ENCODE measurements around the gene FBN1. TPM values are rescaled to one million over a fixed set of nuclear protein-coding genes. Genes with fewer than 3 reads are reported as not detected.
A peak's percentile ranks its signal among the peaks of the same experiment; 100 is the strongest.

FBN1 gene
- total RNA-seq, 1 donor = 984 TPM

- peak; percentile 72 for DNase-seq (ENCODE audit: low read depth)
- TF ChIP-seq CTCF (IDR thresholded peaks at IDR 0.05; ENCODE audit: insufficient read depth, low read length) = no peak
- no peak overlapping the region for H3K4me3 ChIP-seq (ENCODE audit: low read depth, low read length)
Observed at GRCh38 chr15:48555241-48555881, 90.1 kb downstream of the FBN1 start.

- no peak overlapping the region for H3K4me3 ChIP-seq (ENCODE audit: low read depth, low read length)
- TF ChIP-seq CTCF (IDR thresholded peaks at IDR 0.05; ENCODE audit: insufficient read depth, low read length) = no peak
- no peak for DNase-seq (ENCODE audit: low read depth)
Observed at GRCh38 chr15:48554112-48554511, 91.4 kb downstream of the FBN1 start.

GRCh38 chr15:48553559-48553958, 92.0 kb downstream of the FBN1 start:
- peak; percentile 47 for DNase-seq (ENCODE audit: low read depth)
- H3K4me3 ChIP-seq (ENCODE audit: low read depth, low read length) = no peak overlapping the region
- TF ChIP-seq CTCF (IDR thresholded peaks at IDR 0.05; ENCODE audit: insufficient read depth, low read length) = no peak

GRCh38 chr15:48550822-48551525, 94.5 kb downstream of the FBN1 start:
- peak; percentile 48 for DNase-seq (ENCODE audit: low read depth)
- no peak for TF ChIP-seq CTCF (IDR thresholded peaks at IDR 0.05; ENCODE audit: insufficient read depth, low read length)
- no peak overlapping the region for H3K4me3 ChIP-seq (ENCODE audit: low read depth, low read length)

GRCh38 chr15:48548455-48548854, 97.1 kb downstream of the FBN1 start:
- no peak for TF ChIP-seq CTCF (IDR thresholded peaks at IDR 0.05; ENCODE audit: insufficient read depth, low read length)
- no peak overlapping the region for H3K4me3 ChIP-seq (ENCODE audit: low read depth, low read length)
- DNase-seq (ENCODE audit: low read depth) = no peak

- TF ChIP-seq CTCF (IDR thresholded peaks at IDR 0.05; ENCODE audit: insufficient read depth, low read length) = no peak
- H3K4me3 ChIP-seq (ENCODE audit: low read depth, low read length) = no peak overlapping the region
- DNase-seq (ENCODE audit: low read depth) = peak; percentile 80
Observed at GRCh38 chr15:48547286-48547685, 98.2 kb downstream of the FBN1 start.

Data from fibroblast of the aortic adventitia (primary cell).